ENCODE results near the gene MAGEA6. TPM values are rescaled to one million over a fixed set of nuclear protein-coding genes. Genes with fewer than 3 reads are reported as not detected.
"Not testable (repeated sequence)": the region's sequence is repeated elsewhere in the genome, so short reads cannot be mapped to it uniquely, and the experiment has no call there.

MAGEA6 gene, protein sequence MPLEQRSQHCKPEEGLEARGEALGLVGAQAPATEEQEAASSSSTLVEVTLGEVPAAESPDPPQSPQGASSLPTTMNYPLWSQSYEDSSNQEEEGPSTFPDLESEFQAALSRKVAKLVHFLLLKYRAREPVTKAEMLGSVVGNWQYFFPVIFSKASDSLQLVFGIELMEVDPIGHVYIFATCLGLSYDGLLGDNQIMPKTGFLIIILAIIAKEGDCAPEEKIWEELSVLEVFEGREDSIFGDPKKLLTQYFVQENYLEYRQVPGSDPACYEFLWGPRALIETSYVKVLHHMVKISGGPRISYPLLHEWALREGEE
- not detected for polyA plus RNA-seq (ENCODE audit: insufficient read length)

- not testable (repeated sequence) for DNase-seq (ENCODE audit: low read depth)
Measured at GRCh38 chrX:152769549-152770289, at the start of gene MAGEA6. Gene MAGEA6, minus strand, starts transcription at chrX:152769689. Its CDS starts 2,039 bp downstream, at chrX:152767650.

GRCh38 chrX:152819266-152819665 lies 49.8 kb upstream of the MAGEA6 start:
- DNase-seq (ENCODE audit: low read depth), result no peak

GRCh38 chrX:152818356-152818755 lies 48.9 kb upstream of the MAGEA6 start:
- no peak for DNase-seq (ENCODE audit: low read depth)

DNA sequence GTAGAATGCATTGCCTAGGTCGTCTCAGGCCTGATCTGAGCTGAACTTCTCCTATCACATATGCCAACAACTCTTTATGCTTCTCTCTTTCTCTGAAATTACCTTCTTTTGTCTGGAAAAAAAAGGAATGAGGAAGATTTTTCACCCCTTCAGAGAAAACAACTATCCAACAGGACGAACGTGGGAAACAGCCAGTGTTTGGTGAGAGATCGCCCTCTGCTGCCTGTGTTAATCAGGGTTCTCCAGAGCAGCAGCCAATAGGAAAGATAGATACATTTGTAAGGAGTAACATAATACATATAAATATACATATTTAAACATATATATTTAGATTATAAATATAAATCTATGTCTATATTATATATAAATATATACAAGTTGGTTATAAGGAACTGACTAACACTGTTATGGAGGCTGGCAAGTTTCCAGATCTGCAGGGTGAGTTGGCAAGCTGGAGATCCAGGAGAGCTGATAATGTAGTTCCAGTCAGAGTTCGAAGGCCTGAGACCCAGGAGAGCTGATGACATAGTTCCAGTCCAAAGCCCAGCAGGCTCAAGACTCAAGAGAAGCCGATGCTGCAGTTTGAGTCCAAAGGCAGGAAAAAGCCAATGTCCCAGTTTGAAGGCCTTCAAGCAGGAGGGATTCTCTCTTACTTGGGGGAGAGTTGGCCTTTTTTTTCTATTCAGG lies 47.7 kb upstream of the MAGEA6 start:
- DNase-seq (ENCODE audit: low read depth), result no peak

DNA sequence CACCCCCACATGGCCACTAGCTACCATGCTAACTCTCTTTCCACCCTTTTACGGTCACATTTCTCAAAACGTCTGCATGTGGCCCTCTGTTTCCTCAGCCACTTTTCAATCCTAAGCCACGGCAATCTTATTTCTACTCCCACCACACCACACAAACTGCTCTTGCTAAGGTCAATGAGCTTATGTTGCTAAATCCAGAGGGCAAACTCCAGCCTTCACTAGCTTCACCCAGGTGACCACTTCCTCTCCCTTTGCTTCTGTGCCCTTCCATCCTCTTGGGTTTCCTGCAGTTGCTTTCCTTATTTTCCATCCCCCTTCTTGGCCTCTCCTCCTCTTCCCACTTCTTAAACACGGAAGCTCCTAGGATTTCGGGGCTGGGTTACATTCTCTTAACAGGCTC lies 44.6 kb upstream of the MAGEA6 start:
- no peak for DNase-seq (ENCODE audit: low read depth)

GRCh38 chrX:152813206-152813605 lies 43.7 kb upstream of the MAGEA6 start:
- no peak for DNase-seq (ENCODE audit: low read depth)

- no peak for DNase-seq (ENCODE audit: low read depth)
Measured at GRCh38 chrX:152810403-152810802, 40.9 kb upstream of the MAGEA6 start.

GRCh38 chrX:152806035-152806434 lies 36.5 kb upstream of the MAGEA6 start:
- no peak for DNase-seq (ENCODE audit: low read depth)

- DNase-seq (ENCODE audit: low read depth), result no peak
Measured at GRCh38 chrX:152798945-152799344, 29.5 kb upstream of the MAGEA6 start.

- not testable (repeated sequence) for DNase-seq (ENCODE audit: low read depth)
Measured at GRCh38 chrX:152787062-152787461, 17.6 kb upstream of the MAGEA6 start.

- not testable (repeated sequence) for DNase-seq (ENCODE audit: low read depth)
Measured at GRCh38 chrX:152766562-152766961, 2.9 kb downstream of the MAGEA6 start.

DNA sequence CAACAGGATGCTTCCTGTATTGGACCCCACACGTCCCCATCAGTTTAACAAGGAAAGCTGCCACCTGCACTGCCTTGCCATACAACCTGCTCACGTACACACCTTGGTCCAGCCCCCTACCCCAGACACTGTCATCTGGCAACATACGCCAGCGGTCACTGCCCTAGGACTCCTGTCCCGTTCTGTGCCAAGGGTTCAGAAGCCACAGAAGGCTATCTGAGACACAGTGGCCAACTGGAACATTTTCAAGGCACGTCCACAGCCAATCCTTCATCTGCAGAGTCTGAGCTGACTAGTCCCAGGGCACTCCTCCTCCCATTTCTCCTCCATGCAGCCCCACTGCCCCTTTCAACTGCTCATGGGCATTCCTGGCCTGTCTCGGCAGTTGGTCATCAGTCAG lies 7.9 kb downstream of the MAGEA6 start:
- not testable (repeated sequence) for DNase-seq (ENCODE audit: low read depth)

- not testable (repeated sequence) for DNase-seq (ENCODE audit: low read depth)
Measured at GRCh38 chrX:152759544-152759943, 9.9 kb downstream of the MAGEA6 start.

DNA sequence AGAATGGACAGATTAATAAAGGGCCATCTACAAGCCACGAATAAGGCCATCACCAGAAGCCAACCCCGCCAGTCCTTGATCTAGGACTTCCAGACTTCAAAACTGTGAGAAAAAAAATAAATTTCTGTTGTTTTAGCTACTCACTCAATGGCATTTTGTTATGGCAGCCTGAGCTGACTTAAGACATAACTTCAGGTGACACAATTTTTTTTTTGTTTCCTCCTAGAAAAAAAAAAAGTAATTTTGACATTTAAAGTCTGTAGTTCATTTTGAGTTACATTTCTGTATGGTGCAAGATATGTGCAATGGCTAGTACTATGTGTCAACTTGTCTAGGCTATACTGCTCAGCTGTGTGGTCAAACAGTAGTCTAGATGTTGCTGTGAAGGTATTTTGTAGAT lies 10.6 kb downstream of the MAGEA6 start, which contains the start of gene CSAG3:
TSS of gene CSAG3 (plus strand) at position 301 of the 400 bp plus-strand sequence.
- DNase-seq (ENCODE audit: low read depth), result not testable (repeated sequence)

GRCh38 chrX:152754871-152755270 lies 14.6 kb downstream of the MAGEA6 start:
- DNase-seq (ENCODE audit: low read depth), result not testable (repeated sequence)

GRCh38 chrX:152753686-152754650 lies 15.5 kb downstream of the MAGEA6 start, which contains the start of gene MAGEA2:
Gene MAGEA2, minus strand, starts transcription at chrX:152753842. Its CDS starts 2,479 bp downstream, at chrX:152751363.
- not testable (repeated sequence) for DNase-seq (ENCODE audit: low read depth)

GRCh38 chrX:152738560-152738959 lies 30.9 kb downstream of the MAGEA6 start:
- no peak for DNase-seq (ENCODE audit: low read depth)

DNA sequence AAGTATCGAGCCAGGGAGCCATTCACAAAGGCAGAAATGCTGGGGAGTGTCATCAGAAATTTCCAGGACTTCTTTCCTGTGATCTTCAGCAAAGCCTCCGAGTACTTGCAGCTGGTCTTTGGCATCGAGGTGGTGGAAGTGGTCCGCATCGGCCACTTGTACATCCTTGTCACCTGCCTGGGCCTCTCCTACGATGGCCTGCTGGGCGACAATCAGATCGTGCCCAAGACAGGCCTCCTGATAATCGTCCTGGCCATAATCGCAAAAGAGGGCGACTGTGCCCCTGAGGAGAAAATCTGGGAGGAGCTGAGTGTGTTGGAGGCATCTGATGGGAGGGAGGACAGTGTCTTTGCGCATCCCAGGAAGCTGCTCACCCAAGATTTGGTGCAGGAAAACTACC lies 33.0 kb downstream of the MAGEA6 start:
- not testable (repeated sequence) for DNase-seq (ENCODE audit: low read depth)

DNA sequence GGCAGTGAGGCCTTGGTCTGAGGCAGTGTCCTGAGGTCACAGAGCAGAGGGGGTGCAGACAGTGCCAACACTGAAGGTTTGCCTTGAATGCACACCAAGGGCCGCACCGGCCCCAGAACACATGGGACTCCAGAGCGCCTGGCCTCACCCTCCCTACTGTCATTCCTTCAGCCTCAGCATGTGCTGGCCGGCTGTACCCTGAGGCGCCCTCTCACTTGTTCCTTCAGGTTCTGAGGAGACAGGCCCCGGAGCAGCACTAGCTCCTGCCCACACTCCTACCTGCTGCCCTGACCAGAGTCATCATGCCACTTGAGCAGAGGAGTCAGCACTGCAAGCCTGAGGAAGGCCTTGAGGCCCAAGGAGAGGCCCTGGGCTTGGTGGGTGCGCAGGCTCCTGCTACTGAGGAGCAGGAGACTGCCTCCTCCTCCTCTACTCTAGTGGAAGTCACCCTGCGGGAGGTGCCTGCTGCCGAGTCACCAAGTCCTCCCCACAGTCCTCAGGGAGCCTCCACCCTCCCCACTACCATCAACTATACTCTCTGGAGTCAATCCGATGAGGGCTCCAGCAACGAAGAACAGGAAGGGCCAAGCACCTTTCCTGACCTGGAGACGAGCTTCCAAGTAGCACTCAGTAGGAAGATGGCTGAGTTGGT lies 33.5 kb downstream of the MAGEA6 start:
- no peak for DNase-seq (ENCODE audit: low read depth)

DNA sequence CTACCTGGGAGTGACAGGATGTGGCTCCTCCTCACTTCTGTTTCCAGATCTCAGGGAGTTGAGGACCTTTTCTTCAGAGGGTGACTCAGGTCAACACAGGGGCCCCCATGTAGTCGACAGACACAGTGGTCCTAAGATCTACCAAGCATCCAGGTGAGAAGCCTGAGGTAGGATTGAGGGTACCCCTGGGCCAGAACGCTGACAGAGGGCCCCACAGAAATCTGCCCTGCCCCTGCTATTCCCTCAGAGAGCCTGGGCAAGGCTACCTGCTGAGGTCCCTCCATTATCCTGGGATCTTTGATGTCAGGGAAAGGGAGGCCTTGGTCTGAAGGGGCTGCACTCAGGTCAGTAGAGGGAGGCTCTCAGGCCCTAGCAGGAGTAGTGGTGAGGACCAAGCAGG lies 34.4 kb downstream of the MAGEA6 start:
- DNase-seq (ENCODE audit: low read depth), result no peak
